D721Med (cell line): Measurements from ENCODE around the gene CD300H.

ENCODE experiments used
- DNase-seq: peaks from one replicate; pipeline ENCODE4 v3.0.0; 2011; ENCODE audit warnings: low spot score; ENCODE audit not compliant: insufficient read length
- FAIRE-seq: peaks from 2 replicates; lab custom pipeline; 2011; peaks lifted over from hg19 to GRCh38; lab: Jason Lieb, UNC
- CTCF ChIP-seq: IDR thresholded peaks from 2 replicates; pipeline ENCODE4 v1.5.1; 2012; ENCODE audit warnings: mild to moderate bottlenecking, control low read depth; ENCODE audit not compliant: insufficient read depth; ENCODE audit errors: missing control alignments

Gene CD300H

GRCh38 chr17:74599023-74599399 lies 31.7 kb upstream of the CD300H start:
- no peak for FAIRE-seq
- no peak for DNase-seq
- TF ChIP-seq CTCF, result no peak

- TF ChIP-seq CTCF, result no peak
- FAIRE-seq (no peak), DNase-seq (no peak)
Measured at GRCh38 chr17:74598346-74599022, 31.2 kb upstream of the CD300H start.

GRCh38 chr17:74597069-74597790 lies 29.9 kb upstream of the CD300H start:
- FAIRE-seq (no peak), DNase-seq (no peak)
- TF ChIP-seq CTCF, result no peak

- FAIRE-seq (no peak), DNase-seq (no peak)
- no peak for TF ChIP-seq CTCF
Measured at GRCh38 chr17:74595037-74595750, 27.9 kb upstream of the CD300H start.

- FAIRE-seq (no peak), DNase-seq (no peak)
- TF ChIP-seq CTCF, result no peak
Measured at GRCh38 chr17:74592087-74592990, 25.0 kb upstream of the CD300H start, which contains the start of gene CD300LD. Gene CD300LD, minus strand, starts transcription at chr17:74592283. Its CDS starts 81 bp downstream, at chr17:74592202.

GRCh38 chr17:74591503-74591902 lies 24.2 kb upstream of the CD300H start:
- no peak for FAIRE-seq
- no peak for DNase-seq
- TF ChIP-seq CTCF, result no peak
